Neuronal stem cell (in vitro differentiated cells): ENCODE results near the gene TMEM154.
A peak's percentile ranks its signal among the peaks of the same experiment; 100 is the strongest.

Source experiments
- DNase-seq: peaks from one replicate; pipeline ENCODE4 v3.0.0-alpha.2; 2013; ENCODE audit warnings: low spot score
- H2AFZ ChIP-seq: one replicate; pipeline ENCODE4 v1.6.1; 2013; ENCODE audit warnings: mild to moderate bottlenecking, low read length, inconsistent platforms
- H2AK5ac ChIP-seq: 2 replicates; pipeline ENCODE4 v1.6.1; 2013; ENCODE audit warnings: low read depth, mild to moderate bottlenecking, inconsistent platforms, low read length, moderate library complexity, mixed read lengths
- H2BK120ac ChIP-seq: 2 replicates; pipeline ENCODE4 v1.6.1; 2013; ENCODE audit warnings: low read depth, mild to moderate bottlenecking, inconsistent platforms, low read length, moderate library complexity, mixed read lengths
- H2BK12ac ChIP-seq: one replicate; pipeline ENCODE4 v1.6.1; 2013; ENCODE audit warnings: low read length, inconsistent platforms
- H2BK15ac ChIP-seq: 2 replicates; pipeline ENCODE4 v1.6.1; 2013; ENCODE audit warnings: mild to moderate bottlenecking, low read length, inconsistent platforms, mixed read lengths
- H2BK5ac ChIP-seq: one replicate; pipeline ENCODE4 v1.6.1; 2013; ENCODE audit warnings: inconsistent platforms, mild to moderate bottlenecking, low read length, moderate library complexity
- H3K14ac ChIP-seq: one replicate; pipeline ENCODE4 v1.6.1; 2013; ENCODE audit warnings: low read length, inconsistent platforms
- H3K18ac ChIP-seq: 2 replicates; pipeline ENCODE4 v1.6.1; 2013; ENCODE audit warnings: low read length, inconsistent platforms
- H3K23ac ChIP-seq: 2 replicates; pipeline ENCODE4 v1.6.1; 2013; ENCODE audit warnings: low read depth, mild to moderate bottlenecking, mixed read lengths, low read length, inconsistent platforms; ENCODE audit not compliant: poor library complexity
- H3K27ac ChIP-seq: replicated peaks from 3 replicates; pipeline ENCODE4 v1.5.1; 2013; ENCODE audit warnings: low read length, inconsistent platforms
- H3K27me3 ChIP-seq, 3 experiments: 2 replicates each; pipeline ENCODE4 v1.6.1; 2013; ENCODE audit warnings: low read length in 3 of 3, mild to moderate bottlenecking in 2 of 3, inconsistent platforms in 1 of 3, low read depth in 1 of 3, mixed read lengths in 1 of 3, moderate library complexity in 1 of 3; ENCODE audit not compliant: control insufficient read depth in 3 of 3, insufficient read depth in 3 of 3
- H3K36me3 ChIP-seq, 2 donors: replicated peaks in 1 of 2; 2 replicates each; pipeline ENCODE4 v1.6.1; 2013; ENCODE audit warnings: low read length in 2 of 2; ENCODE audit not compliant: control insufficient read depth in 2 of 2, insufficient read depth in 2 of 2
- H3K4ac ChIP-seq: 2 replicates; pipeline ENCODE4 v1.6.1; 2013; ENCODE audit warnings: inconsistent platforms, mild to moderate bottlenecking, low read length, moderate library complexity
- H3K4me1 ChIP-seq, 2 donors: 1 replicate in 1 of 2; 2 replicates in 1 of 2; pipeline ENCODE4 v1.6.1; 2013; ENCODE audit warnings: low read length in 2 of 2, low read depth in 1 of 2; ENCODE audit not compliant: control insufficient read depth in 2 of 2, insufficient read depth in 1 of 2
- H3K4me2 ChIP-seq: one replicate; pipeline ENCODE4 v1.6.1; 2013; ENCODE audit warnings: mild to moderate bottlenecking, low read length, inconsistent platforms; ENCODE audit not compliant: insufficient read depth, poor library complexity, severe bottlenecking
- H3K4me3 ChIP-seq, 2 donors: 2 replicates each; pipeline ENCODE4 v1.5.1; 2013; ENCODE audit warnings: low read length in 2 of 2, mild to moderate bottlenecking in 2 of 2, inconsistent platforms in 1 of 2, moderate library complexity in 1 of 2
- H3K79me1 ChIP-seq: one replicate; pipeline ENCODE4 v1.6.1; 2013; ENCODE audit warnings: low read depth, mild to moderate bottlenecking, inconsistent platforms, low read length, moderate library complexity
- H3K9ac ChIP-seq: one replicate; pipeline ENCODE4 v1.6.1; 2013; ENCODE audit warnings: mild to moderate bottlenecking, low read depth, low read length, inconsistent platforms; ENCODE audit not compliant: poor library complexity
- H3K9me3 ChIP-seq, 2 donors: replicated peaks in 1 of 2; 2 replicates each; pipeline versions ENCODE3 to v1.6.1; 2013; ENCODE audit warnings: low read length in 2 of 2, mild to moderate bottlenecking in 2 of 2, inconsistent platforms in 1 of 2, low read depth in 1 of 2, mixed read lengths in 1 of 2, moderate library complexity in 1 of 2; ENCODE audit not compliant: control insufficient read depth in 2 of 2, insufficient read depth in 1 of 2
- H4K8ac ChIP-seq: one replicate; pipeline ENCODE4 v1.6.1; 2013; ENCODE audit warnings: low read depth, mild to moderate bottlenecking, inconsistent platforms, low read length, moderate library complexity
- H4K91ac ChIP-seq: one replicate; pipeline ENCODE4 v1.6.1; 2013; ENCODE audit warnings: low read length, low read depth, mild to moderate bottlenecking, inconsistent platforms; ENCODE audit not compliant: poor library complexity
- WGBS, 2 donors: extraction: QIAGEN DNeasy Blood & Tissue Kit; methylation state at CpG; one replicate each; pipeline ENCODE4 v1.1.7; 2013; ENCODE audit warnings: missing lambda C conversion rate in 2 of 2, mixed read lengths in 1 of 2; ENCODE audit not compliant: insufficient read length in 2 of 2, insufficient replicate concordance in 1 of 2; ENCODE audit errors: extremely low coverage in 2 of 2; 5-methylcytosine and 5-hydroxymethylcytosine counted together

TMEM154 gene

GRCh38 chr4:152660526-152660925 lies 19.3 kb downstream of the TMEM154 start:
- Histone ChIP-seq H3K4me1 (no peaks in the 10 kb centered on the region), H3K9me3 (peaks cover 4 to 6% of the 10 kb centered on the region in 2 donors), H2AFZ (no peak overlapping the region), H3K23ac (no peak overlapping the region), H3K79me1 (no peaks in the 10 kb centered on the region), H3K18ac (no peak overlapping the region), H3K4me2 (no peak overlapping the region), H3K27ac (no peak overlapping the region), H2BK120ac (no peak overlapping the region), H4K91ac (no peak overlapping the region), H4K8ac (no peak overlapping the region), H3K14ac (no peak overlapping the region), H2BK5ac (no peak overlapping the region), H3K9ac (no peak overlapping the region), H3K27me3 (no peaks in the 10 kb centered on the region), H3K4me3 (no peak overlapping the region), H2AK5ac (no peak overlapping the region), H2BK15ac (no peak overlapping the region), H2BK12ac (no peak overlapping the region), H3K4ac (no peak overlapping the region), H3K36me3 (no peaks in the 10 kb centered on the region)
- DNase-seq = no peak
- WGBS, 2 donors = no CpG with 5 or more reads among the region's 5 CpGs

- Histone ChIP-seq H2BK12ac (no peak overlapping the region), H2BK15ac (no peak overlapping the region), H3K14ac (no peak overlapping the region), H3K4me3 (no peak overlapping the region), H3K9ac (no peak overlapping the region), H4K8ac (no peak overlapping the region), H3K4ac (no peak overlapping the region), H3K23ac (no peak overlapping the region), H3K27ac (no peak overlapping the region), H2AK5ac (no peak overlapping the region), H3K36me3 (no peaks in the 10 kb centered on the region), H3K9me3 (peaks cover 4 to 6% of the 10 kb centered on the region in 2 donors), H3K4me2 (no peak overlapping the region), H2BK5ac (no peak overlapping the region), H3K27me3 (no peaks in the 10 kb centered on the region), H3K18ac (no peak overlapping the region), H4K91ac (no peak overlapping the region), H2BK120ac (no peak overlapping the region), H2AFZ (no peak overlapping the region), H3K4me1 (no peaks in the 10 kb centered on the region), H3K79me1 (no peaks in the 10 kb centered on the region)
- no CpG with 5 or more reads among the region's 4 CpGs for WGBS, 2 donors
- DNase-seq = no peak
Measured at GRCh38 chr4:152659806-152660205, 20.0 kb downstream of the TMEM154 start.

GRCh38 chr4:152657657-152658056 lies 22.1 kb downstream of the TMEM154 start:
- Histone ChIP-seq H4K91ac (no peak overlapping the region), H2BK120ac (no peak overlapping the region), H2AFZ (no peak overlapping the region), H2BK12ac (no peak overlapping the region), H3K23ac (no peak overlapping the region), H2BK5ac (no peak overlapping the region), H3K14ac (no peak overlapping the region), H3K4ac (no peak overlapping the region), H3K79me1 (no peaks in the 10 kb centered on the region), H3K18ac (no peak overlapping the region), H4K8ac (no peak overlapping the region), H2AK5ac (no peak overlapping the region), H3K36me3 (no peaks in the 10 kb centered on the region), H3K9me3 (peaks cover 4 to 6% of the 10 kb centered on the region in 2 donors), H3K9ac (no peak overlapping the region), H3K4me2 (no peak overlapping the region), H3K4me3 (no peak overlapping the region), H3K27ac (no peak overlapping the region), H2BK15ac (no peak overlapping the region), H3K4me1 (no peaks in the 10 kb centered on the region), H3K27me3 (no peaks in the 10 kb centered on the region)
- DNase-seq = no peak
- no CpG with 5 or more reads among the region's 2 CpGs for WGBS, 2 donors

- peak overlapping the region; percentile 42 for H3K18ac ChIP-seq
- H4K8ac ChIP-seq = no peak overlapping the region
- no peak overlapping the region for H2BK5ac ChIP-seq
- no peaks in the 10 kb centered on the region for H3K36me3 ChIP-seq
- H3K9me3 ChIP-seq = peaks cover 4 to 6% of the 10 kb centered on the region in 2 donors
- no peak overlapping the region for H3K4ac ChIP-seq
- no peak overlapping the region for H3K14ac ChIP-seq
- H2AK5ac ChIP-seq = no peak overlapping the region
- no peak overlapping the region for H2BK15ac ChIP-seq
- no peak overlapping the region for H2AFZ ChIP-seq
- H3K27me3 ChIP-seq = no peaks in the 10 kb centered on the region
- H3K4me3 ChIP-seq = peak overlapping the region in 1 of 2 donors; percentile 17
- H4K91ac ChIP-seq = no peak overlapping the region
- DNase-seq = no peak
- H3K23ac ChIP-seq = no peak overlapping the region
- H3K9ac ChIP-seq = no peak overlapping the region
- no peaks in the 10 kb centered on the region for H3K4me1 ChIP-seq
- no peak overlapping the region for H3K4me2 ChIP-seq
- H2BK120ac ChIP-seq = no peak overlapping the region
- H3K79me1 ChIP-seq = no peaks in the 10 kb centered on the region
- no CpG with 5 or more reads among the region's 7 CpGs for WGBS, 2 donors
- H2BK12ac ChIP-seq = no peak overlapping the region
- no peak overlapping the region for H3K27ac ChIP-seq
Measured at GRCh38 chr4:152655272-152656129, 24.3 kb downstream of the TMEM154 start.
